HUES6 (cell line): ENCODE results near the gene SLC22A8.
"Not testable (repeated sequence)": the region's sequence is repeated elsewhere in the genome, so short reads cannot be mapped to it uniquely, and the experiment has no call there.

Source experiments
- H3K27ac ChIP-seq: 2 replicates; pipeline ENCODE4 v1.7.0; 2013; ENCODE audit warnings: low read depth, mild to moderate bottlenecking, low read length, inconsistent platforms
- H3K27me3 ChIP-seq: 2 replicates; pipeline ENCODE4 v1.6.1; 2013; ENCODE audit warnings: low read length; ENCODE audit not compliant: control insufficient read depth, insufficient read depth
- H3K36me3 ChIP-seq: 2 replicates; pipeline ENCODE4 v1.6.1; 2013; ENCODE audit warnings: low read length; ENCODE audit not compliant: control insufficient read depth, insufficient read depth
- H3K4me1 ChIP-seq: 2 replicates; pipeline ENCODE4 v1.6.1; 2013; ENCODE audit warnings: low read length; ENCODE audit not compliant: control insufficient read depth, insufficient read depth
- H3K4me3 ChIP-seq: 2 replicates; pipeline ENCODE4 v1.5.1; 2013; ENCODE audit warnings: low read depth, low read length
- H3K9ac ChIP-seq: one replicate; pipeline ENCODE4 v1.6.1; 2013; ENCODE audit warnings: mild to moderate bottlenecking, low read length
- H3K9me3 ChIP-seq: 2 replicates; pipeline ENCODE4 v1.6.1; 2013; ENCODE audit warnings: low read depth, low read length; ENCODE audit not compliant: control insufficient read depth, insufficient read depth

Gene SLC22A8

DNA sequence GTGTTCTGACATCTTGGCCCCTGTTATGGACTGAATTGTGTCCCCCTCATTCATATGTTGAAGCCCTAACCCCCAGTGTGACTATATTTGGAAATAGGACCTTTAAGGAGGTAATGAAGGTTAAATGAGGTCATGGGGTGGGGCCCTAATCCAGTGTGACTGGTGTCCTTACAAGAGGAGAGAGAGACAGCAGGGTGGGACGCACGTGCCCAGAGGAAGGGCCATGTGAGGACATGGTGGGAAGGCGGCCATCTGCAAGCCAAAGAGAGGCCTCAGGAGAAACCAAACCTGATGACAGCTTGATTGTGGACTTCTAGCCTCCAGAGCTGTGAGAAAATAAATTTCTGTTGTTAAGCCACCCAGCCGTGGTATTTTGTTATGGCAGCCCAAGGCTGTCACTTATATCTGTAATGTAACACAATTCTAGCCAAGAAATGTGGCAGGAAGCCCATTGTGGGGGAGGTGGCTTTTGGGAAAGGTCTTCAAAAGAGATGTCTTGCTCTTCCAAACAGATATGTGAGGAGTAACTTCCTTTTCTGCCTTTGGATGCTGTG, 54.5 kb downstream of the SLC22A8 start:
- H3K9me3 ChIP-seq, result no peaks in the 10 kb centered on the region
- H3K4me3 ChIP-seq, result no peak overlapping the region
- no peak overlapping the region for H3K9ac ChIP-seq
- peaks cover 3% of the 10 kb centered on the region for H3K4me1 ChIP-seq
- H3K27ac ChIP-seq, result no peak overlapping the region
- no peaks in the 10 kb centered on the region for H3K36me3 ChIP-seq
- no peaks in the 10 kb centered on the region for H3K27me3 ChIP-seq

GRCh38 chr11:62959422-62959980, 56.1 kb downstream of the SLC22A8 start:
- no peaks in the 10 kb centered on the region for H3K9me3 ChIP-seq
- no peak overlapping the region for H3K27ac ChIP-seq
- H3K27me3 ChIP-seq, result no peaks in the 10 kb centered on the region
- no peak overlapping the region for H3K4me3 ChIP-seq
- H3K9ac ChIP-seq, result no peak overlapping the region
- no peaks in the 10 kb centered on the region for H3K36me3 ChIP-seq
- H3K4me1 ChIP-seq, result peaks cover 3% of the 10 kb centered on the region

- H3K4me3 ChIP-seq, result no peak overlapping the region
- no peaks in the 10 kb centered on the region for H3K9me3 ChIP-seq
Observed at GRCh38 chr11:62958547-62959421, 56.9 kb downstream of the SLC22A8 start.

GRCh38 chr11:62957147-62957546, 58.5 kb downstream of the SLC22A8 start:
- Histone ChIP-seq H3K4me1 (peaks cover 3% of the 10 kb centered on the region), H3K9me3 (no peaks in the 10 kb centered on the region), H3K4me3 (no peak overlapping the region), H3K27me3 (no peaks in the 10 kb centered on the region), H3K36me3 (no peaks in the 10 kb centered on the region), H3K9ac (no peak overlapping the region), H3K27ac (no peak overlapping the region)

More at GRCh38 chr11:62958547-62959421, 56.9 kb downstream of the SLC22A8 start:
- Histone ChIP-seq H3K27ac (no peak overlapping the region), H3K27me3 (no peaks in the 10 kb centered on the region), H3K36me3 (no peaks in the 10 kb centered on the region), H3K9ac (no peak overlapping the region), H3K4me1 (peaks cover 3% of the 10 kb centered on the region)

DNA sequence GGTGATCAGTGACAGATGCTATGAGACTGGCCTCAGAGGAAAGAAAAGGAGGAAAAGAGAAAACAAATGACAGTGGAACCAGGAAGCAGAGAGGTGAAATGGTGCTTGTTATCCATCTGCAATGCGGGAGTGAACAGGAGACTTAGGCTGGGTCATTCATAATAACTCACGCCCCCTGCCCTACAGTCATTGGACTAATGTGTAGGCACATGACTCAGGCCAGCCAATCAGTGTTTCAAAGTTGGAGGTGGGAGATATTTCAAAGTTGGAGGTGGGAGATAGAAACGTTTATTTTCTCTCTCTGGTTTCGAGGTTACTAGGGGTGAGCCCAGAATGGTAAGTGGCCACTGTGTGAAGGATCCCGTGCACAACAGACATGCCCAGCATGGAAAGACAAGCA, 61.2 kb downstream of the SLC22A8 start:
- Histone ChIP-seq H3K27me3 (no peaks in the 10 kb centered on the region), H3K36me3 (no peaks in the 10 kb centered on the region), H3K4me1 (peaks cover 3% of the 10 kb centered on the region), H3K4me3 (no peak overlapping the region), H3K9me3 (no peaks in the 10 kb centered on the region), H3K27ac (no peak overlapping the region), H3K9ac (no peak overlapping the region)

GRCh38 chr11:62953811-62954210, 61.8 kb downstream of the SLC22A8 start:
- Histone ChIP-seq H3K27me3 (no peaks in the 10 kb centered on the region), H3K4me3 (no peak overlapping the region), H3K36me3 (no peaks in the 10 kb centered on the region)

DNA sequence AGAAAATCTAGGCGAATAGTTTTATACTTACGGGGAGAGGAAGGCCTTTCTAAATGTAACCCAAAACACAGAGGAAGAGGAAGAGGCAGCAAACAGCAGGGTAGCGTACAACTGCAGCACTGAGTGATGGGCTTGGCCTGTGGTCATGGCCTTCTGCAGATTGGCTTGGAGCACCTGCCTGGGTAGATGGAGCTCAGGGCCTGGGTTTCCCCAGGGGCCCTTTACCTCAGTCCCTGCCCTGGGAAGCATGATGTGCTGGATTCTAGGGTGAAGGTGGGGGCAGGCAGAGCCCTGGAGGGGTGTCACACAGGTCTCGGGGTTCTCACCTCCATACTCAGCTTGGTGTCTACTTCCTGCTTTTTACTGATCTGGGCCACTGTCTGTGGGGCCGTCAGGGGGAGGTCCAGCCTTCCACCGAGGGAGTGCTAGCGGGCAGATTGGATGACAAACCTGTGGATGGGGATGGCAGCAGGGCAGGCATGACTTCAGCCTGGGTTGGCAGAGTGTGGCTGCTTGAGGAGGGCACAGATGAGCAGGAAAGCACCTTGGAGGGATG, 66.8 kb downstream of the SLC22A8 start:
- H3K9ac ChIP-seq, result no peak overlapping the region
- H3K27me3 ChIP-seq, result no peaks in the 10 kb centered on the region
- no peak overlapping the region for H3K27ac ChIP-seq
- no peaks in the 10 kb centered on the region for H3K9me3 ChIP-seq
- H3K4me1 ChIP-seq, result no peaks in the 10 kb centered on the region
- no peaks in the 10 kb centered on the region for H3K36me3 ChIP-seq
- no peak overlapping the region for H3K4me3 ChIP-seq

More at GRCh38 chr11:62953811-62954210, 61.8 kb downstream of the SLC22A8 start:
- Histone ChIP-seq H3K9ac (no peak overlapping the region), H3K9me3 (no peaks in the 10 kb centered on the region), H3K4me1 (peaks cover 3% of the 10 kb centered on the region), H3K27ac (no peak overlapping the region)

GRCh38 chr11:62945538-62945937, 70.1 kb downstream of the SLC22A8 start:
- not testable (repeated sequence) for H3K27me3 ChIP-seq, H3K27ac ChIP-seq, H3K4me1 ChIP-seq, H3K9ac ChIP-seq, H3K36me3 ChIP-seq, H3K9me3 ChIP-seq, H3K4me3 ChIP-seq
